Transverse colon (tissue), 4 donors: ENCODE results near the gene MTHFSD. TPM values are rescaled to one million over a fixed set of nuclear protein-coding genes. Genes with fewer than 3 reads are reported as not detected.
A peak's percentile ranks its signal among the peaks of the same experiment; 100 is the strongest.

Source experiments
- DNase-seq: peaks from one replicate; pipeline ENCODE4 v3.0.0-alpha.2; 2019
- H3K27ac ChIP-seq, 4 donors: fragments of 200-600 bp; sonication (generic); 2 replicates each; pipeline ENCODE4 v1.5.1; 2016 to 2018; ENCODE audit warnings: inconsistent platforms in 4 of 4
- H3K27me3 ChIP-seq: fragments of 200-600 bp; sonication (generic); 2 replicates; pipeline ENCODE4 v1.5.1; 2017; ENCODE audit warnings: inconsistent platforms
- H3K36me3 ChIP-seq, 4 donors: fragments of 200-600 bp; sonication (generic); 2 replicates each; pipeline ENCODE4 v1.5.1; 2017 to 2019; ENCODE audit warnings: inconsistent platforms in 4 of 4
- H3K4me1 ChIP-seq, 4 donors: fragments of 200-600 bp; sonication (generic); 2 replicates each; pipeline ENCODE4 v1.5.1; 2017 to 2020; ENCODE audit warnings: inconsistent platforms in 4 of 4
- H3K4me3 ChIP-seq, 4 donors: fragments of 200-600 bp; sonication (generic); 1 replicate in 1 of 4; 2 replicates in 3 of 4; pipeline versions ENCODE4 v1.5.1 to v1.6.1; 2017 to 2019; ENCODE audit warnings: inconsistent platforms in 4 of 4
- H3K9me3 ChIP-seq, 2 donors: fragments of 200-600 bp; sonication (generic); 2 replicates each; pipeline ENCODE4 v1.5.1; 2017 to 2019; ENCODE audit warnings: inconsistent platforms in 2 of 2
- EP300 ChIP-seq: sonication (generic); formaldehyde crosslinking; IDR thresholded peaks from one replicate; pipeline ENCODE4 v1.6.1; 2017; ENCODE audit warnings: antibody characterized with exemption, low read depth
- POLR2A ChIP-seq: fragments of 450-650 bp; IDR thresholded peaks from one replicate; pipeline ENCODE4 v1.6.1; 2016; ENCODE audit warnings: antibody characterized with exemption, mild to moderate bottlenecking, moderate library complexity
- POLR2AphosphoS5 ChIP-seq, 3 donors: sonication (generic); formaldehyde crosslinking; IDR thresholded peaks; one replicate each; pipeline ENCODE4 v1.6.1; 2016; ENCODE audit warnings: antibody characterized with exemption in 3 of 3
- WGBS, 2 donors: methylation state at CpG; one replicate each; pipeline ENCODE4 v1.1.5; 2018; ENCODE audit warnings: low coverage in 1 of 2; 5-methylcytosine and 5-hydroxymethylcytosine counted together
- in situ Hi-C, 4 donors: fragments of 200-750 bp; cut with MboI; loops; one replicate each; pipeline versions ENCODE4 v1.15.0 to v1.15.1; 2017; ENCODE audit warnings: low sequenced_read_pairs in 3 of 4, low pct_ligation_motif_present in 1 of 4, low pct_unique_long_range_greater_than_20kb in 1 of 4
- intact Hi-C: fragments of 100-400 bp; cut with DNase I; formaldehyde crosslinking; loops from one replicate; pipeline ENCODE4 v1.15.1; 2023; ENCODE audit warnings: low total_unique reads
- total RNA-seq, 4 donors: library from RNA; depleted of rRNA; stranded (reverse); fragments of >200 nt; gene quantifications; one replicate each; pipeline ENCODE4 v1.1.0, GENCODE V29; 2016
- TF ChIP-seq, protein P1 (sequence below), 5 experiments: fragments of 200-600 bp in 3 of 5; fragments of 450-650 bp in 2 of 5; sonication (generic) in 3 of 5; IDR thresholded peaks; 1 replicate in 2 of 5; 2 replicates in 3 of 5; pipeline ENCODE4 v1.5.1; 2016 to 2017; ENCODE audit warnings: antibody characterized with exemption in 5 of 5, inconsistent platforms in 3 of 5, mild to moderate bottlenecking in 2 of 5, moderate library complexity in 1 of 5

The MTHFSD gene
- total RNA-seq, 4 donors from 2014 or later = 25.4 to 51.1 (median 30.0) TPM

- DNase-seq = no peak
- Histone ChIP-seq H3K4me3 (peak overlapping the region in 2 of 4 donors; percentile 0 to 17), H3K36me3 (no peaks in the 10 kb centered on the region), H3K9me3 (no peaks in the 10 kb centered on the region), H3K27me3 (peaks cover 100% of the 10 kb centered on the region), H3K4me1 (peaks cover 0 to 8% (median 3%) of the 10 kb centered on the region in 4 donors), H3K27ac (peak overlapping the region; percentile 94 to 99 (median 96))
- TF ChIP-seq, protein P1, sequence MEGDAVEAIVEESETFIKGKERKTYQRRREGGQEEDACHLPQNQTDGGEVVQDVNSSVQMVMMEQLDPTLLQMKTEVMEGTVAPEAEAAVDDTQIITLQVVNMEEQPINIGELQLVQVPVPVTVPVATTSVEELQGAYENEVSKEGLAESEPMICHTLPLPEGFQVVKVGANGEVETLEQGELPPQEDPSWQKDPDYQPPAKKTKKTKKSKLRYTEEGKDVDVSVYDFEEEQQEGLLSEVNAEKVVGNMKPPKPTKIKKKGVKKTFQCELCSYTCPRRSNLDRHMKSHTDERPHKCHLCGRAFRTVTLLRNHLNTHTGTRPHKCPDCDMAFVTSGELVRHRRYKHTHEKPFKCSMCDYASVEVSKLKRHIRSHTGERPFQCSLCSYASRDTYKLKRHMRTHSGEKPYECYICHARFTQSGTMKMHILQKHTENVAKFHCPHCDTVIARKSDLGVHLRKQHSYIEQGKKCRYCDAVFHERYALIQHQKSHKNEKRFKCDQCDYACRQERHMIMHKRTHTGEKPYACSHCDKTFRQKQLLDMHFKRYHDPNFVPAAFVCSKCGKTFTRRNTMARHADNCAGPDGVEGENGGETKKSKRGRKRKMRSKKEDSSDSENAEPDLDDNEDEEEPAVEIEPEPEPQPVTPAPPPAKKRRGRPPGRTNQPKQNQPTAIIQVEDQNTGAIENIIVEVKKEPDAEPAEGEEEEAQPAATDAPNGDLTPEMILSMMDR (IDR thresholded peaks at IDR 0.05) = no peak
- TF ChIP-seq EP300 (peak; percentile 67), POLR2AphosphoS5 (IDR thresholded peaks at IDR 0.05) (peak in 2 of 3 donors; percentile 17 to 59)
- in situ Hi-C loops (loop anchor here (25.0 kb wide), 4 partner anchors 163 to 688 kb away; no protein-coding TSS in a partner anchor), intact Hi-C loops (loop anchor here (5.0 to 10.0 kb wide), 2 partner anchors 75 to 198 kb away; no protein-coding TSS in a partner anchor)
- WGBS, 2 donors = 17 to 22% methylated on average over 2 to 16 of the region's 16 CpGs
These were observed 54.9 kb downstream of the MTHFSD start for GRCh38 chr16:86499889-86500707.

GRCh38 chr16:86499440-86499786 is 55.6 kb downstream of the MTHFSD start:
- H3K27me3 ChIP-seq = peaks cover 100% of the 10 kb centered on the region
- H3K9me3 ChIP-seq = no peaks in the 10 kb centered on the region
- DNase-seq = no peak
- TF ChIP-seq POLR2A = no peak
- H3K36me3 ChIP-seq = no peaks in the 10 kb centered on the region
- H3K27ac ChIP-seq = peak overlapping the region; percentile 94 to 99 (median 96)
- in situ Hi-C loops = no loop called here
- H3K4me3 ChIP-seq = peak overlapping the region; percentile 29 to 51 (median 36)
- 21 to 26% methylated on average over 4 of the region's 4 CpGs for WGBS, 2 donors
- intact Hi-C loops = loop anchor here (10.0 kb wide), 1 partner anchor 75 kb away; no protein-coding TSS in a partner anchor
- peaks cover 0 to 8% (median 3%) of the 10 kb centered on the region in 4 donors for H3K4me1 ChIP-seq

DNA sequence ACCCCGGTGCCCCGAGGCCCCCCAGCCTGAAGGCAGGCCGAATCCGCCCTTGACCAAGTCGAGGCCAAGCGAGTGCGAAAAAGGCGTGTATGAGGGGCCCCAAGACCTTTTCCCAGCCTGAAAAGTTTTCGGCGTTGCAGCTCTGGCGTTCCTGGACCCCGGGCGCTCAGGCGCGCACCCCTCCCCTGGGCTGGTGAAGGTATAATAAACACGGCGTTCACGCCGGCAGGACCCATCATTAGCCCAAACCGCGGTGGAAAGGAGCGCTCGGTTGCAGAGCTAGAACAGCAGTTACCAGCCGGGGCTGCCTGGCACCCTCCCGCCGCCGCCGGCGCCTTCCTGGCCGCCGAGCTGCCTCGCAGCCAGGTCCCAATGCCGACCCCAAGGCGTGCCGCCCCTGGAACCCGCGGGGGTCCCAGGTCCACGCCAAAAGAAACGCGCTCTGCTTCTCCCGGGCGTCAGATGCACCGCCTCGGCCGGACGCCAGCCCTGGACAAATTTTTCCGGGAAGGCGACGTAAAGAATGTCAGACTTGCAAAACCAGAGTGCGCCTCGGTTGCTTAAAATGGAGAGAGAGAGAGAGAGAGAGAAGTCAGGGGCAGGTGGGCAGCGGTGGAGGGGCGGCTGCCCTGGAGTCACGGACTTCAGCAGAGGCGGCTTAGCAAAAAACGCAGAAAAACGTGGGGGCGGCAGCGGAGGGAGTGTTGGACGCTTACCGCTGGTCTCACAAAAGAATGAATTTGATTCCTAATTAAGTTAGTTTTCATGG is 56.2 kb downstream of the MTHFSD start:
- Histone ChIP-seq H3K27me3 (peaks cover 100% of the 10 kb centered on the region), H3K36me3 (no peaks in the 10 kb centered on the region), H3K27ac (peak overlapping the region; percentile 94 to 99 (median 96)), H3K4me3 (peak overlapping the region; percentile 29 to 51 (median 36)), H3K4me1 (peaks cover 0 to 9% (median 4%) of the 10 kb centered on the region in 4 donors), H3K9me3 (no peaks in the 10 kb centered on the region)
- DNase-seq = no peak
- intact Hi-C loops = loop anchor here (10.0 kb wide), 1 partner anchor 74 kb away; no protein-coding TSS in a partner anchor
- WGBS, 2 donors = 6 to 13% methylated on average over 12 to 45 of the region's 61 CpGs
- TF ChIP-seq POLR2A (peak; percentile 10), EP300 (no peak), POLR2AphosphoS5 (IDR thresholded peaks at IDR 0.05) (peak; percentile 32 to 54 (median 32))
- TF ChIP-seq, protein P1 (IDR thresholded peaks at IDR 0.05) = no peak
- in situ Hi-C loops = no loop called here

- WGBS, 2 donors = 7% methylated on average over 29 of the region's 29 CpGs; no CpG with 5 or more reads in 1 of the 2 donors
- no peak for DNase-seq
- in situ Hi-C loops = no loop called here
- Histone ChIP-seq H3K27me3 (peaks cover 100% of the 10 kb centered on the region), H3K4me1 (peaks cover 0 to 11% (median 4%) of the 10 kb centered on the region in 4 donors), H3K4me3 (peak overlapping the region; percentile 29 to 51 (median 36)), H3K36me3 (no peaks in the 10 kb centered on the region), H3K27ac (peak overlapping the region; percentile 94 to 99 (median 96)), H3K9me3 (no peaks in the 10 kb centered on the region)
- intact Hi-C loops = loop anchor here (10.0 kb wide), 1 partner anchor 73 kb away; no protein-coding TSS in a partner anchor
- no peak for TF ChIP-seq EP300
- no peak for TF ChIP-seq POLR2A
- TF ChIP-seq POLR2AphosphoS5 (IDR thresholded peaks at IDR 0.05) = peak in 1 of 3 donors; percentile 33
These were observed 56.8 kb downstream of the MTHFSD start for GRCh38 chr16:86498155-86498670.
